ENCODE data around the gene TUSC2. TPM values are rescaled to one million over a fixed set of nuclear protein-coding genes. Genes with fewer than 3 reads are reported as not detected.

Gene TUSC2
- total and polyA plus RNA-seq, 9 of the 15 experiments (the other 6 are each of a cell fraction or from before 2014, with no cell fraction given), result 2.8 to 67.5 (median 25.8) TPM

DNA sequence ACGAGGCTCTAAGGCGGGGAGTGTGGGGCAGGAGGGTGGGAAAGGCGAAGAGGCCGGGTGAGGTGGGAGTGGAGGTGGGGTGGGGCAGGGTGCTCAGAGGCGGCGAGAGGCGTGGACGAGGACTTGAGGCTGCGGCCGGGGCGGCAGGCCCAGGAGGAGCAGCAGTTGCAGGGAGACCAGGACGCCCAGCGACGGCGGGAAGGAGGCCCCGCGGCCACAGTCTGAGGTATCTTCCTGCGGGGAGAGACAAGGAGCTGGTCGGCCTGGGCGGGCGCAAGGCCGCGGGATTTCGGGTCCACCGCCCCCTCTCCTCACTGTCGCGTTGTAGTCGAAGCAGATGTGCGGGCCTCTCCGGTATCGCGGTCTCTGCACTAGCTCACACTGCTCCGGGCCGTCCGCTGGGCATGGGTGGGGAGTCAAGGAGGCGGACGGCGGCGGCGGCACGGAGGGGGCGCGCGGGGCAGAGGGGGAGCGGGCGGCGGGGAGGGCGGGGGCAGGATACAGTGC is 36.6 kb upstream of the TUSC2 start:
- Histone ChIP-seq H3K9ac (ENCODE audit: insufficient read depth in 1 of 2, low read depth in 2 of 2, low read length in 2 of 2) (peak overlapping the region; percentile 25 to 92; a peak in 3 of 4 replicates), H3K79me2 (ENCODE audit: control insufficient read depth, insufficient read depth, low read length) (no peaks in the 10 kb centered on the region), H4K20me1 (replicated peaks; ENCODE audit: control insufficient read depth, insufficient read depth, low read length) (no peaks in the 10 kb centered on the region), H3K27ac (ENCODE audit: extremely low read depth, low read depth, low read length) (no peak overlapping the region), H3K4me2 (ENCODE audit: insufficient read depth, low read length) (peak overlapping the region; percentile 68), H3K4me1 (replicated peaks in 1 of 2; ENCODE audit: control insufficient read depth in 2 of 2, insufficient read depth in 2 of 2, low read length in 2 of 2) (peaks cover 5 to 27% of the 10 kb centered on the region in 2 experiments; a peak in 4 of 5 replicates), H3K4me3 (peak overlapping the region; percentile 39), H3K9me3 (replicated peaks; ENCODE audit: control insufficient read depth, insufficient read depth, low read depth, low read length) (no peaks in the 10 kb centered on the region), H3K9me1 (ENCODE audit: control insufficient read depth, insufficient read depth, low read length) (no peaks in the 10 kb centered on the region), H2AFZ (ENCODE audit: low read depth, low read length) (peak overlapping the region; percentile 84), H3K36me3 (ENCODE audit: control insufficient read depth, insufficient read depth, low read length) (no peaks in the 10 kb centered on the region), H3K27me3 (ENCODE audit: control insufficient read depth in 2 of 2, insufficient read depth in 2 of 2, low read length in 2 of 2) (no peaks in the 10 kb centered on the region)
- no peak for FAIRE-seq
- POLR2A ChIA-PET, result interaction anchor here (0.6 to 1.0 kb wide), 2 partner anchors 11 to 88 kb away, joined by 3 to 4 read pairs; no protein-coding TSS in a partner anchor
- BruUV-seq (replicated peaks), result no TSS peak
- CTCF ChIA-PET (ENCODE audit: low intra/inter-chr PET ratio), result no interaction called here
- intact Hi-C loops (cut with micrococcal nuclease) (no loop called here), in situ Hi-C loops (cut with MboI) (no loop called here)
- ATAC-seq, result peak; percentile 61
- DNase-seq (ENCODE audit: extremely low read depth in 1 of 4, low spot score in 3 of 4), result peak in 3 of 4 experiments; percentile 30 to 40 (median 35)
- WGBS (ENCODE audit: insufficient coverage, low coverage, missing lambda C conversion rate), result no CpG with 5 or more reads among the region's 48 CpGs
- TF ChIP-seq ZNF217 (CRISPR knock-in tag; IDR thresholded peaks at IDR 0.05), result no peak
- TF ChIP-seq, protein P1, sequence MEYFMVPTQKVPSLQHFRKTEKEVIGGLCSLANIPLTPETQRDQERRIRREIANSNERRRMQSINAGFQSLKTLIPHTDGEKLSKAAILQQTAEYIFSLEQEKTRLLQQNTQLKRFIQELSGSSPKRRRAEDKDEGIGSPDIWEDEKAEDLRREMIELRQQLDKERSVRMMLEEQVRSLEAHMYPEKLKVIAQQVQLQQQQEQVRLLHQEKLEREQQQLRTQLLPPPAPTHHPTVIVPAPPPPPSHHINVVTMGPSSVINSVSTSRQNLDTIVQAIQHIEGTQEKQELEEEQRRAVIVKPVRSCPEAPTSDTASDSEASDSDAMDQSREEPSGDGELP (CRISPR knock-in tag; IDR thresholded peaks at IDR 0.05; ENCODE audit: borderline replicate concordance), result peak; percentile 28; the same call in 1 of the 2 replicates
- TF ChIP-seq ZBTB7A (IDR thresholded peaks at IDR 0.05; ENCODE audit: borderline replicate concordance, control insufficient read depth, low read depth, low read length), result 0 out of 2 replicates have a peak, but pooled peaks have one; percentile 32
- TF ChIP-seq YBX1 (IDR thresholded peaks at IDR 0.05), result no peak
- TF ChIP-seq, protein P2, sequence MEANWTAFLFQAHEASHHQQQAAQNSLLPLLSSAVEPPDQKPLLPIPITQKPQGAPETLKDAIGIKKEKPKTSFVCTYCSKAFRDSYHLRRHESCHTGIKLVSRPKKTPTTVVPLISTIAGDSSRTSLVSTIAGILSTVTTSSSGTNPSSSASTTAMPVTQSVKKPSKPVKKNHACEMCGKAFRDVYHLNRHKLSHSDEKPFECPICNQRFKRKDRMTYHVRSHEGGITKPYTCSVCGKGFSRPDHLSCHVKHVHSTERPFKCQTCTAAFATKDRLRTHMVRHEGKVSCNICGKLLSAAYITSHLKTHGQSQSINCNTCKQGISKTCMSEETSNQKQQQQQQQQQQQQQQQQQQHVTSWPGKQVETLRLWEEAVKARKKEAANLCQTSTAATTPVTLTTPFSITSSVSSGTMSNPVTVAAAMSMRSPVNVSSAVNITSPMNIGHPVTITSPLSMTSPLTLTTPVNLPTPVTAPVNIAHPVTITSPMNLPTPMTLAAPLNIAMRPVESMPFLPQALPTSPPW (CRISPR knock-in tag; IDR thresholded peaks at IDR 0.05), result peak; percentile 38; the same call in 1 of the 2 replicates
- TF ChIP-seq, protein P3, sequence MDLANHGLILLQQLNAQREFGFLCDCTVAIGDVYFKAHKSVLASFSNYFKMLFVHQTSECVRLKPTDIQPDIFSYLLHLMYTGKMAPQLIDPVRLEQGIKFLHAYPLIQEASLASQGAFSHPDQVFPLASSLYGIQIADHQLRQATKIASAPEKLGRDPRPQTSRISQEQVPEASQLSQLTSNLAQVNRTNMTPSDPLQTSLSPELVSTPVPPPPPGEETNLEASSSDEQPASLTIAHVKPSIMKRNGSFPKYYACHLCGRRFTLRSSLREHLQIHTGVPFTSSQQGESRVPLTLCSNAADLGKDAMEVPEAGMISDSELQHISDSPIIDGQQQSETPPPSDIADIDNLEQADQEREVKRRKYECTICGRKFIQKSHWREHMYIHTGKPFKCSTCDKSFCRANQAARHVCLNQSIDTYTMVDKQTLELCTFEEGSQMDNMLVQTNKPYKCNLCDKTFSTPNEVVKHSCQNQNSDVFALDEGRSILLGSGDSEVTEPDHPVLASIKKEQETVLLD (IDR thresholded peaks at IDR 0.05), result no peak
- TF ChIP-seq SAP30 (IDR thresholded peaks at IDR 0.05; ENCODE audit: borderline replicate concordance, insufficient read depth, low read depth, low read length, poor library complexity, severe bottlenecking), result no peak
- no peak for TF ChIP-seq BRF1 (IDR thresholded peaks at IDR 0.05; ENCODE audit: borderline replicate concordance, extremely low read depth, insufficient read length)
- TF ChIP-seq NCOR1 (IDR thresholded peaks at IDR 0.05), result no peak
- TF ChIP-seq KDM1A (IDR thresholded peaks at IDR 0.05), result no peak
- TF ChIP-seq, protein P4, sequence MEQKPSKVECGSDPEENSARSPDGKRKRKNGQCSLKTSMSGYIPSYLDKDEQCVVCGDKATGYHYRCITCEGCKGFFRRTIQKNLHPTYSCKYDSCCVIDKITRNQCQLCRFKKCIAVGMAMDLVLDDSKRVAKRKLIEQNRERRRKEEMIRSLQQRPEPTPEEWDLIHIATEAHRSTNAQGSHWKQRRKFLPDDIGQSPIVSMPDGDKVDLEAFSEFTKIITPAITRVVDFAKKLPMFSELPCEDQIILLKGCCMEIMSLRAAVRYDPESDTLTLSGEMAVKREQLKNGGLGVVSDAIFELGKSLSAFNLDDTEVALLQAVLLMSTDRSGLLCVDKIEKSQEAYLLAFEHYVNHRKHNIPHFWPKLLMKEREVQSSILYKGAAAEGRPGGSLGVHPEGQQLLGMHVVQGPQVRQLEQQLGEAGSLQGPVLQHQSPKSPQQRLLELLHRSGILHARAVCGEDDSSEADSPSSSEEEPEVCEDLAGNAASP (IDR thresholded peaks at IDR 0.05), result no peak
- no peak for TF ChIP-seq TAL1 (IDR thresholded peaks at IDR 0.05)
- TF ChIP-seq ZNF586 (CRISPR knock-in tag; conservative IDR thresholded peaks at IDR 0.05), result no peak
- no peak for TF ChIP-seq CBFA2T3 (IDR thresholded peaks at IDR 0.05)
- TF ChIP-seq, protein P5, sequence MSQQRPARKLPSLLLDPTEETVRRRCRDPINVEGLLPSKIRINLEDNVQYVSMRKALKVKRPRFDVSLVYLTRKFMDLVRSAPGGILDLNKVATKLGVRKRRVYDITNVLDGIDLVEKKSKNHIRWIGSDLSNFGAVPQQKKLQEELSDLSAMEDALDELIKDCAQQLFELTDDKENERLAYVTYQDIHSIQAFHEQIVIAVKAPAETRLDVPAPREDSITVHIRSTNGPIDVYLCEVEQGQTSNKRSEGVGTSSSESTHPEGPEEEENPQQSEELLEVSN (IDR thresholded peaks at IDR 0.05; ENCODE audit: borderline replicate concordance in 1 of 2, extremely low read depth in 1 of 2, insufficient read depth in 1 of 2, insufficient read length in 1 of 2, low read depth in 1 of 2, low read length in 1 of 2, poor library complexity in 1 of 2, severe bottlenecking in 1 of 2), result peak in 1 of 2 experiments; percentile 40
- no peak for TF ChIP-seq PHF21A (IDR thresholded peaks at IDR 0.05; ENCODE audit: borderline replicate concordance, low read depth)
